GM19455 (cell line): Measurements from ENCODE around the gene PCMTD2.

ENCODE experiments used
- ATAC-seq: cut with Tn5 transposase; IDR thresholded peaks from one replicate; pipeline ENCODE4 v1.9.1; 2021; ENCODE audit not compliant: unreplicated experiment

Gene PCMTD2

DNA sequence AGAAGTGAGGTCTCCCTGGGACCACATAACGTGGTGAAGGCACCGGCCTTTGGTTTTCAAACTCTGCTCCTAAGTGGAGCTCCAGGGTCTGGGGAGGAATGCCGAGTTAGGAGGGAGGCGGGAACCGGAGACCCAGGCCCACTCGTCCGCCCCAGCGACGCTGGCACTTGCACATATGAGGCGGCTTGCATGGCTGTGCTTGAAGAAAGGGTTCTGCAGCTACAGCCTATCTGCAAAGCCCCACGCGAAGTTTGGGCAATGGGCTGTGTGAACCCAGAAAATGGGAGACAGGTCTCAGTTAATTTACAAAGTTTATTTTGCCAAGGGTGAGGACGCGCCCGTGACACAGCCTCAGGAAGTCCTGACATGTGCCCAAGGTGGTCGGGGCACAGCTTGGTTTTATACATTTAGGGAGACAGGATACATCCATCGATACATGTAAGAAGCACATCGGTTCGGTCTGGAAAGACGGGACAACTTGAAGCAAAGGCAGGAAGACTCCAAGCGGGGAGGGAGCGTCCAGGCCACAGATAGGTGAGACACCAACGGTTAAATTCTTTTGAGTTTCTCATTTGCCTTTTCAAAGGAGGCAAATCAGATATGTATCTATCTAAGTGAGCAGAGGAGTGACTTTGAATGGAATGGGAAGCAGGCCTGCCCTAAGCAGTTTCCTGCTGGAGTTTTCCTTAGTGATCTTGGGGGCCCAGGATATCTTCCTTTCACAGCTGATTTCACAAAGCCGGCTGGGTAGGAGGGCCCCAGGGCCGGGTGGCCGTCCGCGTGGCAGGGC is 782 bp upstream of the PCMTD2 start:
- no peak for ATAC-seq

DNA sequence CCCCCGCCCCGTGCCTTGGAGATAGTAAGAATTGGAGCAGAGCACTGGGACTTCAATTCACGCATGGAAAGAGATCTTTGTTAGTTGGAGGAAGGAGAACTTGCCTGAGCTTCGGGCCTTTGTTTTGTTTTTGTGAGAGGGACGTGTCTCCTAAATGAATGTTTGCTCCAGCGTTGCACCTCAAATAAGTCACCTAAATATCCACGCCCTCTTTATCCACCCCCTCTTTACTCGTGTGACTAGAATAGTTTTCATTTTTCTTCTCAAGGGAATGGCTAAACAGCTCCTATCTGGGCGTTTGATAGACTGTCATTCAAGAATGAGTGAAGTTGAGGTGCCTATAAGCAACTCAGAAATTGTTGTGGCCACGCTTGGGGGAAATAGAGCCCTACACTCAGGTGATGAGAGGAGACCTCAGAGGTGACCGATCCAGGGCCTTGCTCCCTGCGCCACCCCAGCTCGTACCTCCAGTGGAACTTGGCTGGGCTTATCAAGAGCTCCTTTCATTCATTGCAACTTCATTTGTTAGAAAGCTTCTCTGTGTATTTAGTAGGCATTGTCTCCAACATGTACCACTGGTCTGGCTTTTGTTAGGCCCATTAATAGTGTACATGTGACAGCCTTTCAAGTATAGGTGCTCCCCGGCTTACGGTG is 861 bp downstream of the PCMTD2 start:
- ATAC-seq: no peak

DNA sequence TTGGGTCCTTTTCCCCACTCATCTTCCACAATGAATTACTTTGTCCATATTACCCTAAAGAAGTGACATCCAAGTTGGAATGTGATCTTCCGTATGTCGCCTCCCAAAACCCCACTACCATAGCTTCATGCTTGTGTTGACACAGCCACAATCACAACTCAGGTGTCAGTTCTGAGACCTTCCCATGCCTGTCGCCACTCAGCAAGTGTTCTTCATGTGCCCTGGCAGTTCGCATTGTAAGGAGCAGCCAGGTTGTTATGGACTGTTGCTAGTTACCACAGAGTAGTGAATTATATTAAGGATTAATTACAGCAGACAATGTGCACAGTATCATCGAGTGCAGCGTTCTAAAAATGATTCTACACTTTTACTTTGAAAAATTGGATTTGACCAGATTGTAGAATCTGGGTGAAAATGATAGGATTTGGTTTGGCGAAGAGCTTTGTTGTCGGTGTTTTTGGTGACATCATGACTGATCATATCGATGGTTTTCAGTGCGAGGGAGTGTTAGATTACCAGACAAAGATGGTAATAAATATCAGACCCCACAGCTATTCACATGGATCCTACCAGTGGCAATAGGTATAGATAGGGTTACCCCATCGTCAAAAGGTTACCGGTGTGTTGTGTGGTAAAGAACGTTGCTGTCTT is 1.7 kb downstream of the PCMTD2 start:
- no peak for ATAC-seq

DNA sequence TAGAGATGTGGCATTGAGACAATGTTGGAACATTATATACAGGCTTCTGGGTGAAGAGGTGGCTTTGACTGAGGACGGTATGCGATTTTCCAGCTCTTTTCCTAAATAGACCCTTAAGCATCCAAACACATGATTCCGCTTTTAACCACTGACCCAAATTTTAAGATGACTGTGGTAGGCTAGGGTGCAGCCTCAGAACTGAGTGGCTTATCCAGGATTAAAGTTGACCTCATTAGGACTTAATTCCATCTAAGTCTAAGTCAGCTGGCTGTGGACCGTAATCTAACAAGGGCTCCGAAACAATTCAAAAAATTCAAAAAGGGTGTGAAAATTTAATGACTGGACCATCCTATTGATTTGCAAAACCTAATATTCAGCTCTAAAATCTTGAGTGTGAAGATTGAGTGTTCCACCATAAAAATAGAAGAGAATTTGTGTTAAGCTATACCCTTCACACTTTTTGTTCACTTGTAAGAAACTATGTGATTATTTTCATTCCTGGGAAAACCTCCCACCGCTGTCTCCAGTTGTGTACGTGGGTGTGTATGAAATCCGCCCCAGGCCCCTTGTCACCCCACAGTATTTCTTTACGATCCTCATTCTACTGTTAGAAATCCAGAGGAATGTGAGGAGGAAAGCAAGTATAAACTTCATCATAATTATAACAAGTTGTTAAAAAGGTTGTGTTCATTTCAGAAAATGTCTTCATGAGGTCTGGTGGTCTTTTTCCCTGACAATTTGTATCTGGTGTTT is 2.7 kb downstream of the PCMTD2 start:
- no peak for ATAC-seq

DNA sequence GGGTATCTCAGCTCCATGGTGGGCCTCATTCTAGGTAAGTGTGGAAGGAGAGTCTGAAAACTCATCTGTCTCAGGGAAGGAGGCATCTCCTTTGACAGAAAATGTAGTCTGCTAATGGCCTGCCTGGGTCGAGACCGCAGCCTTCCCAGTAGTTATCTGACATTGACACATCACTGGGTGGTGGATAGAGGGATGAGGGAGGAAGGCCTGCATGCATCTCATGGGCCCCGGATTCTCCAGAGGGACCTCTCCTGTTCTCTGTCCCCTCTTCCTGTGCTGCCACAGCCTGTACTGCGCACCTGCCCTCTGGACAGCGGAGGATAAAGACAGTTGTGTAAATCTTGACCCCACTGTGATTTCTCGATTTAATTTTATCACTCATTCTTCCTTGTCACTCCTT is 4.7 kb downstream of the PCMTD2 start:
- no peak for ATAC-seq

DNA sequence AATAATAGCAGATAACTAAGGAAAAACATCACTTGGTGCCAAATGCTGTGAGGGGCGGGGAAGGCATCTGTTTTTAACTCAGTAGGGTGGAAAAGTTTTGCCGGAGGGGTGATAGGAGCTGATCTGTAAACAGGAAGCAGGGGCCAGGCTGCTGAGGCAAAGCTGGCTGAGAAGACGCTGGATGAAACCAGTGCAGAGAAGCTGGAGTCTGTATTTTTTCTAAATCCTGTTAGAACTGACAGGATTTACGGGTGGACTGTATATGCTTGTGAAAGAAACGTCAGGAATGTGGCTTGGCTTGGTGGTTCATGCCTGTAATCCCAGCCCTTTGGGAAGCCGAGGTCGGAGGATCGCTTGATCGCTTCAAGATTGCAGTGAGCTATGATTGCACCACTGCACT is 5.6 kb downstream of the PCMTD2 start:
- ATAC-seq: no peak

DNA sequence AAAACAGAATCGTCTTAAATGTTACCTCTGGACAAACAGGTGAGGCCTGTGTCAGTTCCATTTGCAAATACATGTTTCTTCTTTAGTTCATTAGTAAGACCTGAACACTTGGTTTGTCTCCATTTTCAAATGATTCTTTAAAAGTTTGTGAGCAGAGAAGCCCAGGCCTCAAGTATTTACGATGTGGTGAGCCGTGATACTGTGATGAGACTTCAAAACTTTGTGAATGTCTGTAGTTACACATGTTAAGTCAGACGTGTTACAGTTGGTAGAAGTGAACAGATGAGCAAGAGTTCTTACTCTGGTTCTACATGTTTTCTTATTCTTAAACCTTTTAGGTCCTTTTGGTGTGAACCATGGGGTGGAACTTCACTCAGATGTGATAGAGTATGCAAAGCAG is 8.5 kb downstream of the PCMTD2 start:
- ATAC-seq: no peak

DNA sequence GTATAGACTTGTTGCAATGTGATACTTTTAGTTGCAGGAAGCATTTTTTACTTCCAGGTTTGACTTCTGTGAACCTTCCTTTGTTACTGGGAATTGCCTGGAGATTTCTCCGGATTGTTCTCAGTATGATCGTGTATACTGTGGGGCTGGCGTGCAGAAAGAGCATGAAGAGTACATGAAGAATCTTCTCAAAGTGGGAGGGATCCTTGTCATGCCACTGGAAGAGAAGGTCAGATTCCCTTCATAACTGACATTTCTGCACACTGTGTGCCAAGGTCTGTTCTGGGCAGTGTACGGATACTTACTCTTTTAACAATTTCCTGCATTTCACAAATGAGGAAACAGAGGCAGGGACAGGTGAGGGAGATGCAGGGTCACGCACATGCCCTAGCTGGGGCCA is 9.7 kb downstream of the PCMTD2 start:
- no peak for ATAC-seq

DNA sequence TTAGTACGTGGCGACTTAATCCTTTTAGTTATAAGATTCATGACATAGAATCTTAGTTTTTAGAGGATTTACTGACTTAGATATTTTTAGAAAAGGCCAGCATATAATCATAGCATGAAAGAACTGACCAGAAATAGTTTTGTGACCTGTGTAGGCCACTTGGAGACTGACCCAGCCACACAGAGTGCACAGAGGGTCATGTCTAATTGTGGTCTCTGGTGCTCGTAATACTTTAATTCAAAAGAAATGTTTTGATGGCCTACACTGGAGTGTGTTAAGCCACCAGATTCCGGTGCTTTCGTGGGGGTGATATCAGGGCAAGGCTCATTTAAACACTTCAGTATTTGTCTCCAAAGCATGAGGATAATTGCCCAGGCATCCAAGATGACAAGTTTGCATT is 11.4 kb downstream of the PCMTD2 start:
- no peak for ATAC-seq

DNA sequence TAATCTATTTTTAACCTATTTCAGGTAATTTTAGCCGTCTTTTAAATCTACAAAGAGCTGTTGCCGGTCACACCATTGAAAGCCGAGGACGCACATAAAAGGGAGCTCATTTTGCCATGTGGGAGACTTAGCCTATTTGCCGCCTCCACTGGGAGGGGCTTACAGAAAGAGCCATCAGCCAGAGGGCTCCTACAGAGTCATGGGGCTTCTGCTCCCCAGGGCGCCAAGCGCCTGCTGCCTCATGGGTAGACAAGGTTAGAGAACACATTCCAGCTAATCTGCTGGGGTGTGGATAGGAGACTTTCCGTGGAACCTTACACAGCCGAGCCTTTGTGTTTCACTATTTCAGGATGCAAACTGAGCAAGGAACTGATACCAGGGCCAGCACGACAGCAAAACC is 12.6 kb downstream of the PCMTD2 start:
- ATAC-seq: no peak

DNA sequence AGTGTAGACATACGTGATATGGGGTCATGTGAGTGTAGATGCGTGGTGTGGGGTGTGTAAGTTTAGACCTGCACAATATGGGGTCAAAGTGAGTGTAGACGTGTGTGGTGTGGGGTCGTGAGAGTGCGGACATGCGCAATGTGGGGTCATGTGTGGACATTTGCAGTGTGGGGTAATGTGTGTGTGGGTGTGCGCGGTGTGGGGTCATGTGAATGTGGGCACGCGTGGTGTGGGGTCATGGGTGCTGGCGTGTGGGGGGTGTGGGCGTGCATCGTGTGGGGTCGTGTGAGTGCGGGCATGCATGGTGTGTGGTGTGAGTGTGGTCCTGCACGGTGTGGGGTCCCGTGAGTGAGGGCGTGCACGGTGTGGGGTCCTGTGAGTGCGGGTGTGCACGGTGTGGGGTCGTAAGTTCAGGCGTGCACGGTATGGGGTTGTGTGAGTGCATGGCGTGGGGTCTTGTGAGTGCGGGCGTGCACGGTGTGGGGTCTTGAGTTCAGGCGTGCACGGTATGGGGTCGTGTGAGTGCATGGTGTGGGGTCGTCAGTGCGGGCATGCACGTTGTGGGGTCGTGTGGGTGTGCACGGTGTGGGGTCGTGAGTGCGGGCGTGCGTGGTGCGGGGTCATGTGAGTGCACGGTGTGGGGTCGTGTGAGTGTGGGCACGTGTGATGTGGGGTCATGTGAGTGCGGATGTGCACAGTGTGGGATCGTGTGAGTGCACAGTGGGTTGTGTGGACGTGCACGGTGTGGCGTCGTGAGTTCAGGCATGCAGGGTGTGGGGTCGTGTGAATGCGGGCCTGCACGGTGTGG is 14.3 kb downstream of the PCMTD2 start:
- no peak for ATAC-seq

DNA sequence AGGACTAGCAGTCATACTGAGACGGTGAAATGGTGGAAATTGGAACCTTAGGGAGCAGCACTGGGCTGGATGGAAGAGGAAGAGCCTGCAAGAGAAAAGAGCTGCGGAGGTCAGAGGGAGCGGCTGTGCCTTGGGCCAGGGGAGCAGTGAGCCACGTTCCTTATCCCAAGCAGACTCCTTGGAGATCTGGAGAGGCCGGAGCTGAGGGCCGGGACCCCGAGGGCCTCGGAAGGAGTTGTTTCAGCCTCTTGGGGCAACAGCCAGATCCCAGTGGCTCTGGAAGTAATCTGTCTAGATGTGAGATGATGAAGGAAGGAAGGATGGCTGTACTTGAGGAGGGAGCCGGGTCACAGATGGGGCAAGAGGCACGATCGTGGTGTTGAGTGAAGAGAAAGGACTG is 16.1 kb downstream of the PCMTD2 start:
- no peak for ATAC-seq

DNA sequence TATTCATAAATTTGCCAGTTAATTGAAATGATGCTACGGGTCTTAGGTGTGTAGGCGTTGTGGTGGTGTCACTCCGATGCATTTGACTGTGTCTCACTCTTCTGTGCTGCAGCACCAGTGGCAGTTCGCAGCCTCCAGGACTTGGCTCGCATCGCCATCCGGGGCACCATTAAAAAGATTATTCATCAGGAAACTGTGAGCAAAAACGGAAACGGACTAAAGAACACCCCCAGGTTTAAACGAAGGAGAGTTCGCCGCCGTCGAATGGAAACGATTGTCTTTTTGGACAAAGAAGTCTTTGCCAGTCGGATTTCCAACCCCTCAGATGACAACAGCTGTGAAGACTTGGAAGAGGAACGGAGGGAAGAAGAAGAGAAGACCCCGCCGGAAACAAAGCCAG is 17.6 kb downstream of the PCMTD2 start:
- no peak for ATAC-seq

DNA sequence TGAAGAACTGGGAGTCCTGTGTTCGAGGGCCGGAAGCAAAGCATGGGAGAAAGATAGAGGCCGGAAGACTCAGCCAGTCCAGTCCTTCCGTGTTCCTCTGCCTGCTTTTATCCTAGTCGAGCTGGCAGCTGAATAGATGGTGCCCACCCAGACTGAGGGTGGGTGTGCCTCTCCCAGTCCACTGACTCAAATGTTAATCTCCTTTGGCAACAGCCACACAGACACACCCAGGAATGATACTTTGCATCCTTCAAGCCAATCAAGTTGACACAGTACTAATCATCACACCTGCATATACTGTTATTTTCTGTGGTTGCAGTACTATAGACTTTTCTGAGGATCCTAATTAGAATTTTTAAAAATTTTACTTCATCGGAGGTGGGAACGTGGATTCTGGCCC is 21.3 kb downstream of the PCMTD2 start:
- ATAC-seq: no peak

DNA sequence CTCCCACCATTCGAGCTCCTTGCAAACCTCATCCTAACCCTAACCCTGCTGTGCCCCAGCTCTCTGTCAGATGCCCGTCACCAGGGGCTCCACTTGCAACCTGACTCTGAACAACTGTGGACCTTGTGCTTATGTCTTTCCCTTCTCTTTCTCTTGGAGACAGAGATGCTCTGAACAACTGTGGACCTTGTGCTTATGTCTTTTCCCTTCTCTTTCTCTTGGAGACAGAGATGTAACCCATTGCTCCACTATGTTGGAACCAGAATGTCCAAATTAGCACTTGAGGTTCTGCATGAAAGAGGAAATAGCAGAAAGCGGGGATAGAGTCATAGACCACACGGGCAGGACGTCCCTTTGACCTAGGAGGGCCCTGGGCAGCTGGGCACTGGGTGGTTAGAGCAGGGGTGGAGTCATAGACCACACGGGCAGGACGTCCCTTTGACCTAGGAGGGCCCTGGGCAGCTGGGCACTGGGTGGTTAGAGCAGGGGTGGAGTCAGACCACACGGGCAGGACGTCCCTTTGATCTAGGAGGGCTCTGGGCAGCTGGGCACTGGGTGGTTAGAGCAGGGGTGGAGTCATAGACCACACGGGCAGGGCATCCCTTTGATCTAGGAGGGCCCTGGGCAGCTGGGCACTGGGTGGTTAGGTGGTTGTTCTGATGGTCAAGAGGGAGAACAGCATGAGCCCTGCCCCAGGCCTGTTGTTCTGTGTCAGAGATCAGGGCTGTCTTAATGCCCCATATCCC is 22.2 kb downstream of the PCMTD2 start:
- no peak for ATAC-seq

DNA sequence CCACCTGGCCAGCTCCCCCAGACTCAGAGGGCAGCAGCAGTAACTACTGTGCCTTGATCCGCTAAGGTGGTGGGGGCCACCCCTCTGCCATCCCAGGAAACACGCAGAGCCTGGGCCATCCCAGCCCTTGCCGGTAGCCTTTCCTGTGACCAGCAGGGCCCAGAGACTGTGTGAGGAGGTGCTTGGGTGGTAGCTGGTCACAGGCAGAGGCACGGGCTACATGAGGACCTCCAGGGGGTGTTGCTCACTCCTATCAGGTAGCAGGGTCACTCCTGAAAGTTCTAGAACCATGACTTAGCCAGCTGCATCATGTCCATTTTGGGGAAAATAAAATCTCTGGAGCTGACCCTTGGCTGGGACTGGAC is 22.8 kb downstream of the PCMTD2 start:
- ATAC-seq: no peak

DNA sequence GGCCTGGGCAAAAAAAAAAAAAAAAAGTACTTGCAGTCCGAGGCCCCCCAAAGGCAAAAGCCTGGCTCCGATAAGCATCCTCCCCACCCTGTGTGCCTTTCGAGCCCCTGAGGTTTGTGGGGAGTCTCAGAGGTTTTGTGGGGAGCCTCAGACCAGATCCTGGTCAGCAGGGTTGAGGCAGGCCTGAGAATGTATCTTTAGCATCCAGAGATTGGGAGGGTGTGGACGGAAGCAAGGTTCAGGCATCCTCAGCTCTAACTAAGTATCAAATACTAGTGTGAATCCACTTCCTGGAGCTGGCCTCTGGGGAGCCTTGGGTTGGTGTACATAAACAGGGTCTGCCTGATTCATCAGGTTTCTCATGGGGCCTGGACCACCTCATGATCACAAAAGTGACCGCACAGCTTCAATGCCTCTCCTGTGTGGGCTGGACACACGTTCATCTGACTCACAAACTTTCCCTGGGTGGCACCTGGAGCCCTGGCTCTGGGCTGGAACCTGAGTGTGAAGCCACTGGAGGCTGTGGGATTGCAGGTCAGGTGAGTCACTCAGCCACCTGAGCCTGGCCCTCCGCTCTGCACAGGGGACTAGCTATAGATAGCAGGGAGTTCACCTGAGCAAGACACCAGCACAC is 24.4 kb downstream of the PCMTD2 start:
- ATAC-seq: no peak

DNA sequence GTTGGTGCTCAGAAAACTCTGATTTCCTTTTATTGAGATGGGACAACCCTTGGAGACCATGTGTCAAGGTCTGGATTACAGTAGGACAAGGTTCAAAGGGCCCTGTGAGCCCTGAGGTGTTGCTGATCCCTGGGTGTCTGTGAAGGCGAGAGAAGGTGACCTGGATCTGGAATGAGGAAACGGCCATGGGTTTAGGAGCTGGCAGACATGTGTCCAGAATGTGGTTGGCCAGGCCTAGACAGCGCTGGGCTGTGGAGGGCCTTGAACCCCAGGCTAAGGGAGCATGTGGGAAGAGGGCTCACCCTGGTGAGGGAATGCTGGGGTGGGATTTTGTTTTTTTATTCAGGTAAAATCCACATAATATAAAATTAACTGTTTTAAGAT is 24.9 kb downstream of the PCMTD2 start:
- no peak for ATAC-seq

DNA sequence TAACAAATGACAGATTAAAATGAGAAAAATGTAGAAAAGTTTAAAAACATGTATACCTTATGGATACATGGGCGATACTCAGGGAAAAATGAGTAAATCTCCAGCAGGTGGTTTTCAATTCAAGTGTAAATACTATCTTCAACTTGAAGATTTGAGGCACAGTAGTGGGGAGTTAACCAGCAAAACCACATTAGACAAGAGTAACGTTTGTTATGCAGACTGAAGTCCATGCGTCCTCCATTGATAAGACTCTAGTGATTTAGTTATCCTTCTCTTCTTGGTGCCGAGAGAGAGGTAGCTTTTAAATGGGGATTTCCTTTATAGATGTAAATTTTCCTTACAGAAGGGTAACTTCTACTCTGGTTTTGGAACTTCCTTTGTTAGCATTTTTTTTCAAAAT is 28.1 kb downstream of the PCMTD2 start:
- ATAC-seq: no peak
